HuH-7.5 (cell line): Measurements from ENCODE around the gene SCNN1B.
"Not testable (repeated sequence)": the region's sequence is repeated elsewhere in the genome, so short reads cannot be mapped to it uniquely, and the experiment has no call there.

ENCODE experiments used
- DNase-seq: peaks from one replicate; pipeline ENCODE4 v3.0.0; 2011; ENCODE audit warnings: low spot score

SCNN1B gene

GRCh38 chr16:23355106-23355670 lies 53.1 kb downstream of the SCNN1B start:
- DNase-seq: no peak

GRCh38 chr16:23356941-23357340 lies 54.8 kb downstream of the SCNN1B start:
- no peak for DNase-seq

- no peak for DNase-seq
Observed at GRCh38 chr16:23357761-23358290, 55.7 kb downstream of the SCNN1B start.

- no peak for DNase-seq
Observed at GRCh38 chr16:23359092-23359760, 57.1 kb downstream of the SCNN1B start.

GRCh38 chr16:23362460-23363317 lies 60.6 kb downstream of the SCNN1B start:
- DNase-seq: no peak

GRCh38 chr16:23365602-23366240 lies 63.6 kb downstream of the SCNN1B start:
- DNase-seq: no peak

GRCh38 chr16:23366341-23366740 lies 64.2 kb downstream of the SCNN1B start:
- DNase-seq: not testable (repeated sequence)

GRCh38 chr16:23367564-23367963 lies 65.5 kb downstream of the SCNN1B start:
- no peak for DNase-seq

GRCh38 chr16:23367988-23368387 lies 65.9 kb downstream of the SCNN1B start:
- DNase-seq: no peak

GRCh38 chr16:23368469-23368868 lies 66.4 kb downstream of the SCNN1B start:
- no peak for DNase-seq

GRCh38 chr16:23369416-23369815 lies 67.3 kb downstream of the SCNN1B start:
- no peak for DNase-seq

- DNase-seq: no peak
Observed at GRCh38 chr16:23371368-23371767, 69.3 kb downstream of the SCNN1B start.

- DNase-seq: no peak
Observed at GRCh38 chr16:23373436-23374219, 71.5 kb downstream of the SCNN1B start.

- peak; percentile 24 for DNase-seq
Observed at GRCh38 chr16:23374721-23375510, 72.8 kb downstream of the SCNN1B start.

- DNase-seq: no peak
Observed at GRCh38 chr16:23375643-23376042, 73.5 kb downstream of the SCNN1B start.

GRCh38 chr16:23377071-23377931 lies 75.2 kb downstream of the SCNN1B start:
- DNase-seq: no peak

GRCh38 chr16:23378256-23378655 lies 76.2 kb downstream of the SCNN1B start:
- DNase-seq: no peak

- no peak for DNase-seq
Observed at GRCh38 chr16:23378921-23379320, 76.8 kb downstream of the SCNN1B start.

- DNase-seq: no peak
Observed at GRCh38 chr16:23379707-23380106, 77.6 kb downstream of the SCNN1B start.

- no peak for DNase-seq
Observed at GRCh38 chr16:23380501-23380951, 78.4 kb downstream of the SCNN1B start.
